ENCODE measurements around the gene PLPP3.

GRCh38 chr1:56575865-56576264 is 3.5 kb downstream of the PLPP3 start:
- TF ChIP-seq CREB1 (IDR thresholded peaks at IDR 0.05) = no peak
- no peak for TF ChIP-seq SUZ12 (IDR thresholded peaks at IDR 0.05; ENCODE audit: low read length)
- TF ChIP-seq CTCF (IDR thresholded peaks at IDR 0.05; ENCODE audit: control extremely low read depth in 1 of 3, insufficient read depth in 1 of 3, low read depth in 1 of 3, low read length in 3 of 3) = no peak
- TF ChIP-seq EZH2 (IDR thresholded peaks at IDR 0.05; ENCODE audit: low read depth, low read length, severe bottlenecking) = no peak
- TF ChIP-seq ATF3 (IDR thresholded peaks at IDR 0.05; ENCODE audit: insufficient read depth, low read depth, low read length) = no peak
- TF ChIP-seq CEBPB (IDR thresholded peaks at IDR 0.05; ENCODE audit: low read depth, low read length) = no peak
- no peak for TF ChIP-seq JUN (IDR thresholded peaks at IDR 0.05; ENCODE audit: low read depth, low read length)
- no peak for TF ChIP-seq POLR2A (IDR thresholded peaks at IDR 0.05; ENCODE audit: control extremely low read depth in 1 of 2, low read depth in 2 of 2, low read length in 2 of 2)
- TF ChIP-seq POLR2AphosphoS5 (IDR thresholded peaks at IDR 0.05; ENCODE audit: low read depth, low read length) = no peak
- no peak for TF ChIP-seq EGR1 (IDR thresholded peaks at IDR 0.05; ENCODE audit: borderline replicate concordance, low read depth, low read length)
- TF ChIP-seq CBX5 (IDR thresholded peaks at IDR 0.05; ENCODE audit: low read depth, low read length) = no peak
- no peak for TF ChIP-seq MAX (IDR thresholded peaks at IDR 0.05)
- TF ChIP-seq TAF1 (IDR thresholded peaks at IDR 0.05; ENCODE audit: low read depth, low read length) = no peak
- TF ChIP-seq POU5F1 (IDR thresholded peaks at IDR 0.05; ENCODE audit: low read depth, low read length) = no peak

Measured in H1 (cell line).